GM18498 (cell line): ENCODE results near the gene SYT3.
"Not testable (repeated sequence)": the region's sequence is repeated elsewhere in the genome, so short reads cannot be mapped to it uniquely, and the experiment has no call there.

Experiments used
- ATAC-seq: cut with Tn5 transposase; IDR thresholded peaks from one replicate; pipeline ENCODE4 v1.9.1; 2021; ENCODE audit warnings: mild to moderate bottlenecking, moderate library complexity; ENCODE audit not compliant: unreplicated experiment

Gene SYT3

GRCh38 chr19:50636317-50637085, 3.2 kb downstream of the SYT3 start:
- no peak for ATAC-seq

GRCh38 chr19:50633973-50634372, 5.7 kb downstream of the SYT3 start:
- ATAC-seq: no peak

GRCh38 chr19:50633359-50633758, 6.3 kb downstream of the SYT3 start:
- no peak for ATAC-seq

GRCh38 chr19:50632151-50632835, 7.4 kb downstream of the SYT3 start:
- no peak for ATAC-seq

- ATAC-seq: no peak
Measured at GRCh38 chr19:50629801-50630200, 9.9 kb downstream of the SYT3 start.

- ATAC-seq: no peak
Measured at GRCh38 chr19:50629194-50629593, 10.5 kb downstream of the SYT3 start.

- ATAC-seq: no peak
Measured at GRCh38 chr19:50628551-50628950, 11.1 kb downstream of the SYT3 start.

- no peak for ATAC-seq
Measured at GRCh38 chr19:50628146-50628545, 11.5 kb downstream of the SYT3 start.

GRCh38 chr19:50626795-50627194, 12.9 kb downstream of the SYT3 start:
- ATAC-seq: no peak

GRCh38 chr19:50626011-50626410, 13.7 kb downstream of the SYT3 start:
- ATAC-seq: no peak

GRCh38 chr19:50624949-50625600, 14.6 kb downstream of the SYT3 start:
- ATAC-seq: no peak

- ATAC-seq: not testable (repeated sequence)
Measured at GRCh38 chr19:50620394-50620906, 19.2 kb downstream of the SYT3 start.

- ATAC-seq: not testable (repeated sequence)
Measured at GRCh38 chr19:50619184-50619583, 20.5 kb downstream of the SYT3 start.

- not testable (repeated sequence) for ATAC-seq
Measured at GRCh38 chr19:50618379-50618778, 21.3 kb downstream of the SYT3 start.

- ATAC-seq: not testable (repeated sequence)
Measured at GRCh38 chr19:50612504-50613404, 26.9 kb downstream of the SYT3 start.

- no peak for ATAC-seq
Measured at GRCh38 chr19:50607874-50608785, 31.6 kb downstream of the SYT3 start.

- no peak for ATAC-seq
Measured at GRCh38 chr19:50607388-50607787, 32.3 kb downstream of the SYT3 start.

- not testable (repeated sequence) for ATAC-seq
Measured at GRCh38 chr19:50606059-50606836, 33.4 kb downstream of the SYT3 start.
